K562 (cell line): ENCODE data around the gene PRLH.

Experiments
- CBX2 ChIP-seq: fragments of 200-600 bp; sonication (generic); IDR thresholded peaks from one replicate; pipeline ENCODE4 v1.6.1; 2012; ENCODE audit warnings: mild to moderate bottlenecking, low read length, inconsistent platforms; ENCODE audit not compliant: insufficient read depth, poor library complexity, severe bottlenecking
- FOXJ3 ChIP-seq: sonication (generic); formaldehyde crosslinking; IDR thresholded peaks from 2 replicates; pipeline ENCODE4 v1.4.0; 2020; ENCODE audit warnings: mild to moderate bottlenecking, missing genetic modification reagents
- JUNB ChIP-seq: fragments of 450-650 bp; formaldehyde crosslinking; conservative IDR thresholded peaks from 2 replicates; pipeline ENCODE4 v1.4.0; 2020; ENCODE audit warnings: mild to moderate bottlenecking
- SIRT6 ChIP-seq: IDR thresholded peaks from one replicate; pipeline ENCODE4 v1.6.1; 2012; ENCODE audit warnings: low read depth, mild to moderate bottlenecking, control low read depth, inconsistent platforms, low read length, moderate library complexity
- ZFX ChIP-seq: sonication (generic); formaldehyde crosslinking; IDR thresholded peaks from 2 replicates; pipeline ENCODE4 v1.8.0; 2022; ENCODE audit warnings: mild to moderate bottlenecking, missing genetic modification reagents, moderate library complexity
- ZNF232 ChIP-seq: sonication (generic); formaldehyde crosslinking; IDR thresholded peaks from 2 replicates; pipeline ENCODE4 v1.8.0; 2022; ENCODE audit warnings: mild to moderate bottlenecking, missing genetic modification reagents
- ZZZ3 ChIP-seq: fragments of 450-650 bp; IDR thresholded peaks from 2 replicates; pipeline ENCODE4 v1.6.1; 2016; ENCODE audit warnings: antibody characterized with exemption, mild to moderate bottlenecking, moderate library complexity
- TF ChIP-seq, protein P1 (sequence below): sonication (generic); formaldehyde crosslinking; IDR thresholded peaks from 2 replicates; pipeline ENCODE4 v1.9.0; 2022; ENCODE audit warnings: mild to moderate bottlenecking, missing genetic modification reagents
- TF ChIP-seq, protein P2 (sequence below), 2 experiments: fragments of 450-650 bp; formaldehyde crosslinking in 1 of 2; IDR thresholded peaks; 2 replicates each; pipeline versions ENCODE4 v1.4.0 to v1.6.1; 2014 to 2020; ENCODE audit warnings: mild to moderate bottlenecking in 2 of 2, borderline replicate concordance in 1 of 2, low read depth in 1 of 2
- TF ChIP-seq, protein P3 (sequence below), 2 experiments: fragments of 450-650 bp in 1 of 2; IDR thresholded peaks; 2 replicates each; pipeline ENCODE4 v1.6.1; 2011 to 2017; ENCODE audit warnings: low read depth in 2 of 2, antibody characterized with exemption in 1 of 2, borderline replicate concordance in 1 of 2, low read length in 1 of 2, mild to moderate bottlenecking in 1 of 2, mixed read lengths in 1 of 2; ENCODE audit not compliant: control insufficient read depth in 1 of 2
- TF ChIP-seq, protein P4 (sequence below): sonication (generic); formaldehyde crosslinking; IDR thresholded peaks from 2 replicates; pipeline ENCODE4 v1.8.0; 2022; ENCODE audit warnings: mild to moderate bottlenecking, missing genetic modification reagents
- TF ChIP-seq, protein P5 (sequence below): fragments of 450-650 bp; IDR thresholded peaks from 2 replicates; pipeline ENCODE4 v1.6.1; 2016; ENCODE audit warnings: antibody characterized with exemption
- TF ChIP-seq, protein P6 (sequence below): IDR thresholded peaks from 2 replicates; pipeline ENCODE4 v1.6.1; 2012; ENCODE audit warnings: low read depth, low read length, improper control_type of control experiment, borderline replicate concordance
- TF ChIP-seq, protein P7 (sequence below): fragments of 250-450 bp; sonication (Bioruptor Pico); IDR thresholded peaks from 2 replicates; pipeline ENCODE4 v1.5.0; 2021

DNA sequence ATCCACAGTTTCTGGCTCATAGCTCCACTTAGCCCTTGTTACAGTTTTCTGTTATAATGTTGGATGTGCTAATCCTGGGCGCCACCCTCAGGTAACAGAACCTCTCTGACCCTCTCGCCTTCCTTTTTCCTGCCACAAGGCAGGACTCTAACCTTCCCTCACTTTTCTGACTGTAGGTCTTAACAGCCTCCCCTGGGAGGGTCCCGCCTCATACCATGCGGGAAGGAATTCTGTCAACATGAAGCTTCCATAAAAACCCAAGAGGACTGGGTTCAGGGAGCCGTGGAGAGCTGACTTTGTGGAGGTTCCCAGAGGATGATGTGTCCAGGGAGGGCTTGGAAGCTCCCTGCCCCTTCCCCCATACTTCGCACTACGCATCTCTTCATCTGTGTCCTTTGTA lies 36.0 kb downstream of the PRLH start:
- TF ChIP-seq CBX2 (no peak), ZZZ3 (no peak), JUNB (CRISPR knock-in tag) (no peak), ZNF232 (CRISPR knock-in tag) (no peak), FOXJ3 (CRISPR knock-in tag) (no peak), ZFX (CRISPR knock-in tag) (no peak), SIRT6 (no peak)
- TF ChIP-seq, protein P1, sequence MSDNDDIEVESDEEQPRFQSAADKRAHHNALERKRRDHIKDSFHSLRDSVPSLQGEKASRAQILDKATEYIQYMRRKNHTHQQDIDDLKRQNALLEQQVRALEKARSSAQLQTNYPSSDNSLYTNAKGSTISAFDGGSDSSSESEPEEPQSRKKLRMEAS (CRISPR knock-in tag) = no peak
- TF ChIP-seq, protein P2, sequence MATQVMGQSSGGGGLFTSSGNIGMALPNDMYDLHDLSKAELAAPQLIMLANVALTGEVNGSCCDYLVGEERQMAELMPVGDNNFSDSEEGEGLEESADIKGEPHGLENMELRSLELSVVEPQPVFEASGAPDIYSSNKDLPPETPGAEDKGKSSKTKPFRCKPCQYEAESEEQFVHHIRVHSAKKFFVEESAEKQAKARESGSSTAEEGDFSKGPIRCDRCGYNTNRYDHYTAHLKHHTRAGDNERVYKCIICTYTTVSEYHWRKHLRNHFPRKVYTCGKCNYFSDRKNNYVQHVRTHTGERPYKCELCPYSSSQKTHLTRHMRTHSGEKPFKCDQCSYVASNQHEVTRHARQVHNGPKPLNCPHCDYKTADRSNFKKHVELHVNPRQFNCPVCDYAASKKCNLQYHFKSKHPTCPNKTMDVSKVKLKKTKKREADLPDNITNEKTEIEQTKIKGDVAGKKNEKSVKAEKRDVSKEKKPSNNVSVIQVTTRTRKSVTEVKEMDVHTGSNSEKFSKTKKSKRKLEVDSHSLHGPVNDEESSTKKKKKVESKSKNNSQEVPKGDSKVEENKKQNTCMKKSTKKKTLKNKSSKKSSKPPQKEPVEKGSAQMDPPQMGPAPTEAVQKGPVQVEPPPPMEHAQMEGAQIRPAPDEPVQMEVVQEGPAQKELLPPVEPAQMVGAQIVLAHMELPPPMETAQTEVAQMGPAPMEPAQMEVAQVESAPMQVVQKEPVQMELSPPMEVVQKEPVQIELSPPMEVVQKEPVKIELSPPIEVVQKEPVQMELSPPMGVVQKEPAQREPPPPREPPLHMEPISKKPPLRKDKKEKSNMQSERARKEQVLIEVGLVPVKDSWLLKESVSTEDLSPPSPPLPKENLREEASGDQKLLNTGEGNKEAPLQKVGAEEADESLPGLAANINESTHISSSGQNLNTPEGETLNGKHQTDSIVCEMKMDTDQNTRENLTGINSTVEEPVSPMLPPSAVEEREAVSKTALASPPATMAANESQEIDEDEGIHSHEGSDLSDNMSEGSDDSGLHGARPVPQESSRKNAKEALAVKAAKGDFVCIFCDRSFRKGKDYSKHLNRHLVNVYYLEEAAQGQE (IDR thresholded peaks at IDR 0.05; ENCODE audit: borderline replicate concordance) = no peak
- TF ChIP-seq, protein P2 (CRISPR knock-in tag; IDR thresholded peaks at IDR 0.05; ENCODE audit: low read depth) = no peak
- TF ChIP-seq, protein P3, sequence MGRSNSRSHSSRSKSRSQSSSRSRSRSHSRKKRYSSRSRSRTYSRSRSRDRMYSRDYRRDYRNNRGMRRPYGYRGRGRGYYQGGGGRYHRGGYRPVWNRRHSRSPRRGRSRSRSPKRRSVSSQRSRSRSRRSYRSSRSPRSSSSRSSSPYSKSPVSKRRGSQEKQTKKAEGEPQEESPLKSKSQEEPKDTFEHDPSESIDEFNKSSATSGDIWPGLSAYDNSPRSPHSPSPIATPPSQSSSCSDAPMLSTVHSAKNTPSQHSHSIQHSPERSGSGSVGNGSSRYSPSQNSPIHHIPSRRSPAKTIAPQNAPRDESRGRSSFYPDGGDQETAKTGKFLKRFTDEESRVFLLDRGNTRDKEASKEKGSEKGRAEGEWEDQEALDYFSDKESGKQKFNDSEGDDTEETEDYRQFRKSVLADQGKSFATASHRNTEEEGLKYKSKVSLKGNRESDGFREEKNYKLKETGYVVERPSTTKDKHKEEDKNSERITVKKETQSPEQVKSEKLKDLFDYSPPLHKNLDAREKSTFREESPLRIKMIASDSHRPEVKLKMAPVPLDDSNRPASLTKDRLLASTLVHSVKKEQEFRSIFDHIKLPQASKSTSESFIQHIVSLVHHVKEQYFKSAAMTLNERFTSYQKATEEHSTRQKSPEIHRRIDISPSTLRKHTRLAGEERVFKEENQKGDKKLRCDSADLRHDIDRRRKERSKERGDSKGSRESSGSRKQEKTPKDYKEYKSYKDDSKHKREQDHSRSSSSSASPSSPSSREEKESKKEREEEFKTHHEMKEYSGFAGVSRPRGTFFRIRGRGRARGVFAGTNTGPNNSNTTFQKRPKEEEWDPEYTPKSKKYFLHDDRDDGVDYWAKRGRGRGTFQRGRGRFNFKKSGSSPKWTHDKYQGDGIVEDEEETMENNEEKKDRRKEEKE (IDR thresholded peaks at IDR 0.05; ENCODE audit: borderline replicate concordance in 1 of 2, control insufficient read depth in 1 of 2, low read depth in 2 of 2, low read length in 1 of 2) = no peak
- TF ChIP-seq, protein P4, sequence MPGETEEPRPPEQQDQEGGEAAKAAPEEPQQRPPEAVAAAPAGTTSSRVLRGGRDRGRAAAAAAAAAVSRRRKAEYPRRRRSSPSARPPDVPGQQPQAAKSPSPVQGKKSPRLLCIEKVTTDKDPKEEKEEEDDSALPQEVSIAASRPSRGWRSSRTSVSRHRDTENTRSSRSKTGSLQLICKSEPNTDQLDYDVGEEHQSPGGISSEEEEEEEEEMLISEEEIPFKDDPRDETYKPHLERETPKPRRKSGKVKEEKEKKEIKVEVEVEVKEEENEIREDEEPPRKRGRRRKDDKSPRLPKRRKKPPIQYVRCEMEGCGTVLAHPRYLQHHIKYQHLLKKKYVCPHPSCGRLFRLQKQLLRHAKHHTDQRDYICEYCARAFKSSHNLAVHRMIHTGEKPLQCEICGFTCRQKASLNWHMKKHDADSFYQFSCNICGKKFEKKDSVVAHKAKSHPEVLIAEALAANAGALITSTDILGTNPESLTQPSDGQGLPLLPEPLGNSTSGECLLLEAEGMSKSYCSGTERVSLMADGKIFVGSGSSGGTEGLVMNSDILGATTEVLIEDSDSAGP (CRISPR knock-in tag) = no peak
- TF ChIP-seq, protein P5, sequence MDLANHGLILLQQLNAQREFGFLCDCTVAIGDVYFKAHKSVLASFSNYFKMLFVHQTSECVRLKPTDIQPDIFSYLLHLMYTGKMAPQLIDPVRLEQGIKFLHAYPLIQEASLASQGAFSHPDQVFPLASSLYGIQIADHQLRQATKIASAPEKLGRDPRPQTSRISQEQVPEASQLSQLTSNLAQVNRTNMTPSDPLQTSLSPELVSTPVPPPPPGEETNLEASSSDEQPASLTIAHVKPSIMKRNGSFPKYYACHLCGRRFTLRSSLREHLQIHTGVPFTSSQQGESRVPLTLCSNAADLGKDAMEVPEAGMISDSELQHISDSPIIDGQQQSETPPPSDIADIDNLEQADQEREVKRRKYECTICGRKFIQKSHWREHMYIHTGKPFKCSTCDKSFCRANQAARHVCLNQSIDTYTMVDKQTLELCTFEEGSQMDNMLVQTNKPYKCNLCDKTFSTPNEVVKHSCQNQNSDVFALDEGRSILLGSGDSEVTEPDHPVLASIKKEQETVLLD = no peak
- TF ChIP-seq, protein P6, sequence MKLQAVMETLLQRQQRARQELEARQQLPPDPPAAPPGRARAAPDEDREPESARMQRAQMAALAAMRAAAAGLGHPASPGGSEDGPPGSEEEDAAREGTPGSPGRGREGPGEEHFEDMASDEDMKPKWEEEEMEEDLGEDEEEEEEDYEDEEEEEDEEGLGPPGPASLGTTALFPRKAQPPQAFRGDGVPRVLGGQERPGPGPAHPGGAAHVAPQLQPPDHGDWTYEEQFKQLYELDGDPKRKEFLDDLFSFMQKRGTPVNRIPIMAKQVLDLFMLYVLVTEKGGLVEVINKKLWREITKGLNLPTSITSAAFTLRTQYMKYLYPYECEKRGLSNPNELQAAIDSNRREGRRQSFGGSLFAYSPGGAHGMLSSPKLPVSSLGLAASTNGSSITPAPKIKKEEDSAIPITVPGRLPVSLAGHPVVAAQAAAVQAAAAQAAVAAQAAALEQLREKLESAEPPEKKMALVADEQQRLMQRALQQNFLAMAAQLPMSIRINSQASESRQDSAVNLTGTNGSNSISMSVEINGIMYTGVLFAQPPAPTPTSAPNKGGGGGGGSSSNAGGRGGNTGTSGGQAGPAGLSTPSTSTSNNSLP = no peak
- TF ChIP-seq, protein P7, sequence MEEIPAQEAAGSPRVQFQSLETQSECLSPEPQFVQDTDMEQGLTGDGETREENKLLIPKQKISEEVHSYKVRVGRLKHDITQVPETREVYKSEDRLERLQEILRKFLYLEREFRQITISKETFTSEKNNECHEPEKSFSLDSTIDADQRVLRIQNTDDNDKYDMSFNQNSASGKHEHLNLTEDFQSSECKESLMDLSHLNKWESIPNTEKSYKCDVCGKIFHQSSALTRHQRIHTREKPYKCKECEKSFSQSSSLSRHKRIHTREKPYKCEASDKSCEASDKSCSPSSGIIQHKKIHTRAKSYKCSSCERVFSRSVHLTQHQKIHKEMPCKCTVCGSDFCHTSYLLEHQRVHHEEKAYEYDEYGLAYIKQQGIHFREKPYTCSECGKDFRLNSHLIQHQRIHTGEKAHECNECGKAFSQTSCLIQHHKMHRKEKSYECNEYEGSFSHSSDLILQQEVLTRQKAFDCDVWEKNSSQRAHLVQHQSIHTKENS (CRISPR knock-in tag) = no peak
